SK-N-SH treated with all-trans-retinoic acid at 6 μM for 48 hours (cell line): Measurements from ENCODE around the gene VEGFB.

Source experiments
- CREB5 ChIP-seq: fragments of 250-450 bp; sonication (Bioruptor Pico); IDR thresholded peaks from 2 replicates; pipeline ENCODE4 v1.5.1; 2020; ENCODE audit warnings: low read depth, mild to moderate bottlenecking, moderate library complexity
- CSDC2 ChIP-seq: fragments of 250-450 bp; sonication (Bioruptor Pico); IDR thresholded peaks from 2 replicates; pipeline ENCODE4 v1.5.0; 2020; ENCODE audit warnings: mild to moderate bottlenecking, moderate library complexity
- GLIS3 ChIP-seq: fragments of 250-450 bp; sonication (Bioruptor Pico); IDR thresholded peaks from 2 replicates; pipeline ENCODE4 v1.5.0; 2020; ENCODE audit warnings: mild to moderate bottlenecking, moderate library complexity
- RARB ChIP-seq: fragments of 250-450 bp; sonication (Bioruptor Pico); IDR thresholded peaks from 2 replicates; pipeline ENCODE4 v1.8.0; 2021; ENCODE audit warnings: mild to moderate bottlenecking, moderate library complexity
- TOX ChIP-seq: fragments of 250-450 bp; sonication (Bioruptor Pico); IDR thresholded peaks from 2 replicates; pipeline ENCODE4 v1.8.0; 2021; ENCODE audit warnings: mild to moderate bottlenecking, moderate library complexity, borderline replicate concordance
- ZFP3 ChIP-seq: fragments of 250-450 bp; sonication (Bioruptor Pico); IDR thresholded peaks from 2 replicates; pipeline ENCODE4 v1.5.0; 2020; ENCODE audit warnings: mild to moderate bottlenecking, moderate library complexity
- ZNF565 ChIP-seq: fragments of 450-650 bp; formaldehyde crosslinking; conservative IDR thresholded peaks from 2 replicates; pipeline ENCODE4 v1.5.0; 2020; ENCODE audit warnings: low read depth, mild to moderate bottlenecking, moderate library complexity
- ZNF70 ChIP-seq: fragments of 450-650 bp; formaldehyde crosslinking; IDR thresholded peaks from 2 replicates; pipeline ENCODE4 v1.5.0; 2020; ENCODE audit warnings: mild to moderate bottlenecking, moderate library complexity
- ZNF8 ChIP-seq: fragments of 450-650 bp; formaldehyde crosslinking; IDR thresholded peaks from 2 replicates; pipeline ENCODE4 v1.5.0; 2020; ENCODE audit warnings: mild to moderate bottlenecking, moderate library complexity
- TF ChIP-seq, protein P1 (sequence below): fragments of 250-450 bp; sonication (Bioruptor Pico); IDR thresholded peaks from 2 replicates; pipeline ENCODE4 v1.8.0; 2020; ENCODE audit warnings: mild to moderate bottlenecking, moderate library complexity, borderline replicate concordance

GRCh38 chr11:64225608-64226506 lies 8.5 kb upstream of the VEGFB start, which contains the start of the genes NUDT22 and TRPT1:
- TF ChIP-seq TOX (CRISPR knock-in tag) (no peak), ZNF70 (CRISPR knock-in tag) (no peak), ZNF8 (CRISPR knock-in tag) (no peak), RARB (CRISPR knock-in tag) (no peak), GLIS3 (CRISPR knock-in tag) (no peak), CREB5 (CRISPR knock-in tag) (no peak), ZNF565 (CRISPR knock-in tag) (no peak), ZFP3 (CRISPR knock-in tag) (no peak), CSDC2 (CRISPR knock-in tag) (no peak)
- TF ChIP-seq, protein P1, sequence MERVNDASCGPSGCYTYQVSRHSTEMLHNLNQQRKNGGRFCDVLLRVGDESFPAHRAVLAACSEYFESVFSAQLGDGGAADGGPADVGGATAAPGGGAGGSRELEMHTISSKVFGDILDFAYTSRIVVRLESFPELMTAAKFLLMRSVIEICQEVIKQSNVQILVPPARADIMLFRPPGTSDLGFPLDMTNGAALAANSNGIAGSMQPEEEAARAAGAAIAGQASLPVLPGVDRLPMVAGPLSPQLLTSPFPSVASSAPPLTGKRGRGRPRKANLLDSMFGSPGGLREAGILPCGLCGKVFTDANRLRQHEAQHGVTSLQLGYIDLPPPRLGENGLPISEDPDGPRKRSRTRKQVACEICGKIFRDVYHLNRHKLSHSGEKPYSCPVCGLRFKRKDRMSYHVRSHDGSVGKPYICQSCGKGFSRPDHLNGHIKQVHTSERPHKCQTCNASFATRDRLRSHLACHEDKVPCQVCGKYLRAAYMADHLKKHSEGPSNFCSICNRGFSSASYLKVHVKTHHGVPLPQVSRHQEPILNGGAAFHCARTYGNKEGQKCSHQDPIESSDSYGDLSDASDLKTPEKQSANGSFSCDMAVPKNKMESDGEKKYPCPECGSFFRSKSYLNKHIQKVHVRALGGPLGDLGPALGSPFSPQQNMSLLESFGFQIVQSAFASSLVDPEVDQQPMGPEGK = no peak
